Measurements from ENCODE around the gene TP53I11. TPM values are rescaled to one million over a fixed set of nuclear protein-coding genes. Genes with fewer than 3 reads are reported as not detected.

The TP53I11 gene
- polyA plus RNA-seq, 12 donors, result 33.0 to 150 (median 42.2) TPM; not detected in 1

GRCh38 chr11:44960200-44960845, 9.6 kb upstream of the TP53I11 start:
- no peak for DNase-seq

GRCh38 chr11:44959064-44959463, 8.4 kb upstream of the TP53I11 start:
- no peak for DNase-seq

- DNase-seq, result no peak
Measured at GRCh38 chr11:44957776-44958564, 7.3 kb upstream of the TP53I11 start.

GRCh38 chr11:44957040-44957515, 6.4 kb upstream of the TP53I11 start:
- no peak for DNase-seq

- DNase-seq, result no peak
Measured at GRCh38 chr11:44955015-44955738, 4.5 kb upstream of the TP53I11 start.

GRCh38 chr11:44954051-44954906, 3.6 kb upstream of the TP53I11 start:
- DNase-seq, result no peak

- DNase-seq, result no peak
Measured at GRCh38 chr11:44952500-44953260, 2.0 kb upstream of the TP53I11 start.

- no peak for DNase-seq
Measured at GRCh38 chr11:44952082-44952481, 1.4 kb upstream of the TP53I11 start.

GRCh38 chr11:44950031-44950624, 555 bp downstream of the TP53I11 start:
- no peak for DNase-seq

GRCh38 chr11:44949160-44950030, 1.3 kb downstream of the TP53I11 start:
- no peak for DNase-seq

GRCh38 chr11:44948155-44948554, 2.5 kb downstream of the TP53I11 start:
- no peak for DNase-seq

- no peak for DNase-seq
Measured at GRCh38 chr11:44947114-44947513, 3.6 kb downstream of the TP53I11 start.

GRCh38 chr11:44946263-44946662, 4.4 kb downstream of the TP53I11 start:
- DNase-seq, result peak; percentile 86

GRCh38 chr11:44945666-44946065, 5.0 kb downstream of the TP53I11 start:
- peak; percentile 59 for DNase-seq

GRCh38 chr11:44944853-44945235, 5.8 kb downstream of the TP53I11 start:
- DNase-seq, result no peak

- no peak for DNase-seq
Measured at GRCh38 chr11:44944181-44944852, 6.4 kb downstream of the TP53I11 start.

- DNase-seq, result no peak
Measured at GRCh38 chr11:44943696-44944095, 7.0 kb downstream of the TP53I11 start.

GRCh38 chr11:44943118-44943517, 7.6 kb downstream of the TP53I11 start:
- DNase-seq, result no peak

All from muscle of arm (tissue), 12 donors.